GM12878 (cell line): ENCODE results near the gene RAB4B.

ENCODE experiments used
- CTCF ChIP-seq, 3 experiments: IDR thresholded peaks in 2 of 3; conservative IDR thresholded peaks in 1 of 3; 2 replicates each; pipeline ENCODE4 v1.5.1; 2011; ENCODE audit warnings: low read depth in 3 of 3, low read length in 3 of 3, mild to moderate bottlenecking in 3 of 3, control low read depth in 2 of 3, moderate library complexity in 2 of 3, inconsistent platforms in 1 of 3, mixed read lengths in 1 of 3; ENCODE audit not compliant: control insufficient read depth in 2 of 3, insufficient read depth in 1 of 3; ENCODE audit errors: extremely low read depth in 1 of 3
- EP300 ChIP-seq, 2 experiments: fragments of 150-350 bp in 1 of 2; IDR thresholded peaks; 2 replicates each; pipeline ENCODE4 v1.6.1; 2011 to 2012; ENCODE audit warnings: low read depth in 2 of 2, low read length in 2 of 2, borderline replicate concordance in 1 of 2, improper control_type of control experiment in 1 of 2, inconsistent platforms in 1 of 2; ENCODE audit not compliant: control insufficient read depth in 1 of 2
- LARP7 ChIP-seq: fragments of 450-650 bp; IDR thresholded peaks from 2 replicates; pipeline ENCODE4 v1.6.1; 2017; ENCODE audit warnings: mild to moderate bottlenecking
- MAX ChIP-seq: IDR thresholded peaks from 2 replicates; pipeline ENCODE4 v1.6.1; 2012; ENCODE audit warnings: low read depth, low read length, improper control_type of control experiment
- PML ChIP-seq: IDR thresholded peaks from 2 replicates; pipeline ENCODE4 v1.6.1; 2012; ENCODE audit warnings: low read length, inconsistent platforms
- POLR2A ChIP-seq: IDR thresholded peaks from 2 replicates; pipeline ENCODE4 v1.6.1; 2011; ENCODE audit warnings: low read depth, mild to moderate bottlenecking, low read length
- RAD21 ChIP-seq: IDR thresholded peaks from 2 replicates; pipeline ENCODE4 v1.6.1; 2011; ENCODE audit warnings: mild to moderate bottlenecking, low read depth, low read length, moderate library complexity; ENCODE audit not compliant: insufficient read depth

- no peak for TF ChIP-seq MAX
- TF ChIP-seq CTCF (IDR thresholded peaks at IDR 0.05 in 2 of 3, conservative IDR thresholded peaks at IDR 0.05 in 1 of 3; ENCODE audit: control insufficient read depth in 2 of 3, extremely low read depth in 1 of 3, insufficient read depth in 1 of 3, low read depth in 3 of 3, low read length in 3 of 3), result no peak
- no peak for TF ChIP-seq PML
- no peak for TF ChIP-seq LARP7
- TF ChIP-seq EP300 (IDR thresholded peaks at IDR 0.05; ENCODE audit: borderline replicate concordance in 1 of 2, control insufficient read depth in 1 of 2, low read depth in 2 of 2, low read length in 2 of 2), result no peak
- no peak for TF ChIP-seq RAD21
- no peak; the same call in none of the 2 replicates for TF ChIP-seq POLR2A
Observed at GRCh38 chr19:40739871-40740703, 38.0 kb upstream of the RAB4B start.
